Uterus (tissue), 4 donors: Measurements from ENCODE around the gene TERB1. TPM values are rescaled to one million over a fixed set of nuclear protein-coding genes. Genes with fewer than 3 reads are reported as not detected.

ENCODE experiments used
- DNase-seq, 2 donors: peaks; one replicate each; pipeline ENCODE4 v3.0.0-alpha.2; 2019 to 2020
- H3K27ac ChIP-seq, 2 donors: fragments of 200-600 bp; sonication (generic); 1 replicate in 1 of 2; 2 replicates in 1 of 2; pipeline ENCODE4 v1.5.1; 2016 to 2018
- H3K27me3 ChIP-seq, 2 donors: fragments of 200-600 bp; sonication (generic); one replicate each; pipeline ENCODE4 v1.5.1; 2018 to 2019; ENCODE audit warnings: control low read depth in 1 of 2
- H3K36me3 ChIP-seq, 2 donors: fragments of 200-600 bp; sonication (generic); one replicate each; pipeline ENCODE4 v1.5.1; 2019; ENCODE audit warnings: control low read depth in 1 of 2
- H3K4me1 ChIP-seq, 2 donors: fragments of 200-600 bp; sonication (generic); one replicate each; pipeline ENCODE4 v1.5.1; 2018 to 2019; ENCODE audit warnings: control low read depth in 1 of 2
- H3K4me3 ChIP-seq, 2 donors: fragments of 200-600 bp; sonication (generic); 1 replicate in 1 of 2; 2 replicates in 1 of 2; pipeline ENCODE4 v1.5.1; 2018 to 2019; ENCODE audit warnings: mild to moderate bottlenecking in 1 of 2
- H3K9me3 ChIP-seq, 2 donors: fragments of 200-600 bp; sonication (generic); one replicate each; pipeline ENCODE4 v1.5.1; 2019; ENCODE audit warnings: control low read depth in 1 of 2
- CTCF ChIP-seq, 4 experiments: fragments of 200-600 bp in 2 of 4; fragments of 450-650 bp in 2 of 4; sonication (generic) in 2 of 4; IDR thresholded peaks; one replicate each; pipeline ENCODE4 v1.5.1; 2016 to 2019; ENCODE audit warnings: antibody characterized with exemption in 4 of 4, mild to moderate bottlenecking in 2 of 4, moderate library complexity in 1 of 4
- POLR2A ChIP-seq, 2 donors: fragments of 450-650 bp; IDR thresholded peaks; one replicate each; pipeline ENCODE4 v1.6.1; 2016; ENCODE audit warnings: antibody characterized with exemption in 2 of 2, mild to moderate bottlenecking in 1 of 2, moderate library complexity in 1 of 2
- intact Hi-C: fragments of 100-400 bp; cut with DNase I; formaldehyde crosslinking; loops from one replicate; pipeline ENCODE4 v1.15.1; 2023; ENCODE audit warnings: low total_unique reads
- total RNA-seq, 4 donors: library from RNA; depleted of rRNA in 3 of 4; stranded (reverse); fragments of >200 nt in 3 of 4; gene quantifications; one replicate each; pipeline versions ENCODE4 v1.1.0 to v1.2.4, GENCODE V29; 2014 to 2023
- donor health status: DM: yes; HTN: yes; CAD: no.

Gene TERB1
- under 1 TPM in 2 of 4 donors, not detected in 2; 0.21 to 0.83 TPM for total RNA-seq

DNA sequence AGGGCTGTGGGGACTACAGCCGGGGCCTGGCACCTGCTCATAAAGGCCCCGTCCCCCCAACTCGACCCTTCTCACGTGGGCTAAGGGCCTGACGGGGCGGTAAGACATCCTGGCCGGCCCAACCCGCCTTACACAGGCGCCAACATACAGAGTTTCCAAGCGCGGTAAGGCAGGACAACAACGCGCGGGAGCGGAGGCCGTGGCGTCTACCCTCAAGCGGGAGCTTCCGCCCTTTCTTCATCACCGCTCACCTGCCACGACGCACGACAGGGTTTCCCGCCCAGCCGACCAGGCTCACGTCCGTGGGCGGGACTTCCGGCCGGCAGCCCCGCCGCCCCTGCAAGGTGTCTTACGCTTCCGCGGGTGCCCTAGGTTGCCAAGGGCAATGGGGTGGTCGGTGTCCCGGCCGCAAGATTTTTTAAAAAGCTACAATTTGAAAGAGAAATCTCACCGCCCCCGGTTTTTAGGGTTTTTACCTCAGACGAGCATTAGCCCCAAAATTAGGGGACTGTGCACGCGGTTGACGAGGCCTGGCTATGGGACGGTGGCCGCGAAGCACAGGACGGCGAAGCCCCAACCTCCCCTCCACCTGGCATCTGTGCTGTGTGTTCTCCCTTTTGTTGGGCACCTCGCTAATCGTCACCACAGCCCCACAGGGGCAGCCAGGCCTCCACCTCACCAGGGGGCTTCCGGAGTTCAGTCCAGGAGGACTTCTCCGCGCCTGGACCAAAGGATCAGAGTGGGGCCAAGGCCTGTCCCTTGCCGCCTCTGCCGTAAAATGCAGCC is at the start of gene TERB1:
Gene TERB1, minus strand, starts transcription at position 265 of the 786 bp plus-strand sequence. CDS start 4,786 bp downstream, outside the sequence.
- no peaks in the 10 kb centered on the region for H3K36me3 ChIP-seq
- no peak for TF ChIP-seq POLR2A (IDR thresholded peaks at IDR 0.05)
- TF ChIP-seq CTCF (IDR thresholded peaks at IDR 0.05), result no peak

GRCh38 chr16:66850115-66850815 is 48.9 kb upstream of the TERB1 start:
- Histone ChIP-seq H3K4me1 (no peaks in the 10 kb centered on the region), H3K9me3 (no peaks in the 10 kb centered on the region), H3K4me3 (no peak overlapping the region), H3K27ac (no peak overlapping the region), H3K27me3 (peaks cover 0 to under 1% of the 10 kb centered on the region in 2 donors), H3K36me3 (no peaks in the 10 kb centered on the region)
- TF ChIP-seq CTCF (IDR thresholded peaks at IDR 0.05), result no peak
- TF ChIP-seq POLR2A (IDR thresholded peaks at IDR 0.05), result no peak
- no peak for DNase-seq
- intact Hi-C loops, result no loop called here

More for the DNA sequence above, at the start of gene TERB1:
- intact Hi-C loops, result no loop called here
- no peak within 1 kb of the TSS for H3K4me3 ChIP-seq
- no peak for DNase-seq
- H3K27me3 ChIP-seq, result no peaks in the 10 kb centered on the region
- no peaks in the 10 kb centered on the region for H3K9me3 ChIP-seq
- H3K27ac ChIP-seq, result no peak within 1 kb of the TSS
- H3K4me1 ChIP-seq, result no peaks in the 10 kb centered on the region

- intact Hi-C loops, result no loop called here
- Histone ChIP-seq H3K9me3 (no peaks in the 10 kb centered on the region), H3K27ac (no peak overlapping the region), H3K27me3 (peaks cover 4 to 7% of the 10 kb centered on the region in 2 donors), H3K36me3 (no peaks in the 10 kb centered on the region), H3K4me1 (peaks cover 0 to 6% of the 10 kb centered on the region in 2 donors), H3K4me3 (no peak overlapping the region)
- no peak for DNase-seq
- TF ChIP-seq POLR2A (IDR thresholded peaks at IDR 0.05), result no peak
- no peak for TF ChIP-seq CTCF (IDR thresholded peaks at IDR 0.05)
Measured at GRCh38 chr16:66849549-66849948, 48.2 kb upstream of the TERB1 start.

DNA sequence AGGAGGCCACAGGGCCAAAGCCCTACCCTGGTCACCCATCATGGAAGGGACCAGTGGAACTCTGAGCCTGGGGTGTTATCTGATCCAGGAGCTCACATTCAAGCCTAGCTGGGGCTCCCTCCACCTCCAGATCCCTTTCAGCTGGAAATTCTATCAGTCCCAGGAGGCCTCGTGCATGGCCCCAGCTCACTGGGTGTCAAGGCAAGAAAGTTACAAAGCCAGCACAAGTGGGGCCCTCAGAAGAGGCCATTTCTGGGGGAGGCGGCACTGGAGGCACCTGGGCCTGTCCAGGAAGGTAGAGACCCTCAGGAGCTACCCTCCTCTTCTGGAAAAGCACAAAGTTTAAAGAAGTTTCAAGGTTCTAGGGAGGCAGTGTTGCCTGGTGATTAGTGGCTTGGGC is 47.6 kb upstream of the TERB1 start:
- no peaks in the 10 kb centered on the region for H3K36me3 ChIP-seq
- H3K27me3 ChIP-seq, result peaks cover 4 to 9% of the 10 kb centered on the region in 2 donors
- peaks cover 0 to 11% of the 10 kb centered on the region in 2 donors for H3K4me1 ChIP-seq
- intact Hi-C loops, result no loop called here
- no peak for DNase-seq
- no peak overlapping the region for H3K27ac ChIP-seq
- H3K9me3 ChIP-seq, result no peaks in the 10 kb centered on the region
- TF ChIP-seq CTCF (IDR thresholded peaks at IDR 0.05) (no peak), POLR2A (IDR thresholded peaks at IDR 0.05) (no peak)
- no peak overlapping the region for H3K4me3 ChIP-seq

DNA sequence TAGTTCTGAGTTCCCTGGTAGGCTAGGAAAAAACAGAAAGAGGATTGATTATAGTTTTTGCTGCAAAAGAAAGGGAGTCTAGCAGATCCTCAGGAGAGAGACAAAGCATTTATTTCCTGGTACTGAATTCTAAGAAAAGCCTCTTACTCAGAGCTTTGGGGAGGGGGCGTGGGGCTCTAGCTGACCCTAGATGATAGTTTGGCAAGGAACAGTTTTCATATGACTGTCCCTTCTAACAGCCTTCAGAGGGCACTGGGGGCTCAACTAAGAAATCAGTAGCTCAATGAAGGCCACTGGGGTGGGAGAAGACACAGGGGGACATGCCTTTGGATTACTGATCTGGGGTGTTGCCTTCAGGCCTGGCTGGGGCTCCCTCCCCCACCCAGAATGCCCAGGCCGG is 46.8 kb upstream of the TERB1 start:
- no peaks in the 10 kb centered on the region for H3K36me3 ChIP-seq
- no peak for TF ChIP-seq POLR2A (IDR thresholded peaks at IDR 0.05)
- no peak for TF ChIP-seq CTCF (IDR thresholded peaks at IDR 0.05)
- H3K4me3 ChIP-seq, result no peak overlapping the region
- H3K27ac ChIP-seq, result no peak overlapping the region
- peaks cover 0 to 13% of the 10 kb centered on the region in 2 donors for H3K4me1 ChIP-seq
- intact Hi-C loops, result no loop called here
- DNase-seq, result peak in 1 of 2 donors; percentile 3
- H3K9me3 ChIP-seq, result no peaks in the 10 kb centered on the region
- H3K27me3 ChIP-seq, result peaks cover 4 to 9% of the 10 kb centered on the region in 2 donors
